NB4 (cell line): Measurements from ENCODE around the gene SUGP2.

Source experiments
- MYC ChIP-seq: IDR thresholded peaks from 2 replicates; pipeline ENCODE4 v1.6.1; 2011; ENCODE audit warnings: low read depth, low read length
- POLR2A ChIP-seq: IDR thresholded peaks from 2 replicates; pipeline ENCODE4 v1.6.1; 2011; ENCODE audit warnings: mild to moderate bottlenecking; ENCODE audit not compliant: insufficient read length; ENCODE audit errors: extremely low read depth

DNA sequence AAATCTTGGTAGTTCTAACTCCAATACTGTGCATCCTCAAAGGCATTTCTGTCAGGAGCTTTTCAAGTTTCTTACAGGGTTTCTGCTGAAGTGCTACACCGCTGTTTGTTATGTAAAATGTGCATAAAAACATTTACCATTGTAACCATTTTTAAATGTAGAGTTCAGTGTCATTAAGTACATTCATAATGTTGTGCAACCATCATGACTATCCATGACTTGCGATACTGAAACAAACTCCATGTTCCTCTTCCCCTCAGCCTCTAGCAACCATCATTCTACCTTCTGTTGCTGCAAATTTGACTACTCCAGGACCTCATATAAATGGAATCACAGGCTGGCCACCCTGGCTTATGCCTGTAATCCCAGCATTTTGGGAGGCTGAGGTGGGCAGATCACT lies 16.1 kb upstream of the SUGP2 start:
- TF ChIP-seq POLR2A (no peak), MYC (no peak)
